ENCODE data around the gene BLOC1S5.

BLOC1S5 gene

DNA sequence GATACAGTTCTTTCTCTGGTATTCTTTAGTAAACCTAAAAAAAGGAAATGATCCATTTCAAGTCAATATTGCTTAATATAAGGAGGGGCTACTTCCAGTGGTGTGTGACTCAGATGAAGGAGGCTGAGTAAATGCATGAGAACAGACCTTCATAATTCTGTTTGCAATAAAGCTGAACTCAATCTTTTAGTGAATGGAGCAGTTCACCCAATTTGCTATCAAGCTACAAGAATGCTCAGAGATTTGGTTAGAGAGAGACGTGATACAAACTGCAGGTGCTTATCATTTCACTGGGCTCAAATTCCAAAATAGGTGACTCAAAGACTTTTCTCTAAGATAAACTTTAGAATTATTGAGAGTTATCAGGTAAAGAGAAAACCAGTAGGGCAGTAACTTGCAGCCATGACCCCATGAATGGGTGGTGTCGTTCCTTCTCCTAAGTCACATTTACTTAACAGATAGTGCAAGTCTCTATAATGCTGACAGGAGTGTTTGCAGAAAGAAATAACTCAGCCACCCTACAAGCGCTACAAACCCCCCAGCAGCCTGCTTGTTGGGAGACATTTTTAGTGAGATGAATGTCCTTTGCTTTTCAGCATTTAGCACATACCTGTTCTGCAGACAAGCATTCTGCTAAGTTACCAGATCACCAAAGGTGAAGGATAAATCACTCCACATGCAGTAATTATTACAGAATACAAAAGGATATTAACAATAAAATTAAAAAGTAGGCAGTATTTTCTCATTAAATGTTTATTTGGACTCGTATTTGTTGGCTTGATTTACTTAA, 16.4 kb upstream of the BLOC1S5 start:
- 100% methylated on average over 1 of the region's 4 CpGs; no CpG with 5 or more reads in 1 of the 2 experiments for WGBS, 2 experiments (ENCODE audit: insufficient coverage in 2 of 2)
- H3K4me1 ChIP-seq (ENCODE audit: control insufficient read depth, insufficient read depth, low read length, poor library complexity, severe bottlenecking) = peaks cover 16% of the 10 kb centered on the region
- H3K4me3 ChIP-seq (ENCODE audit: extremely low read depth, insufficient read depth, low read length, poor library complexity, severe bottlenecking) = no peak overlapping the region
- H3K36me3 ChIP-seq (ENCODE audit: control insufficient read depth, insufficient read depth, low read length) = peaks cover 24% of the 10 kb centered on the region
- no peak overlapping the region for H3K27ac ChIP-seq (ENCODE audit: low read depth, low read length, severe bottlenecking)
- H3K9me3 ChIP-seq (ENCODE audit: control insufficient read depth, low read length) = no peaks in the 10 kb centered on the region

- H3K27ac ChIP-seq (ENCODE audit: low read depth, low read length, severe bottlenecking) = no peak overlapping the region
- WGBS, 2 experiments (ENCODE audit: insufficient coverage in 2 of 2) = 94 to 100% methylated on average over 1 to 2 of the region's 2 CpGs
- no peaks in the 10 kb centered on the region for H3K9me3 ChIP-seq (ENCODE audit: control insufficient read depth, low read length)
- H3K4me1 ChIP-seq (ENCODE audit: control insufficient read depth, insufficient read depth, low read length, poor library complexity, severe bottlenecking) = peaks cover 8% of the 10 kb centered on the region
- H3K4me3 ChIP-seq (ENCODE audit: extremely low read depth, insufficient read depth, low read length, poor library complexity, severe bottlenecking) = no peak overlapping the region
- peaks cover 18% of the 10 kb centered on the region for H3K36me3 ChIP-seq (ENCODE audit: control insufficient read depth, insufficient read depth, low read length)
Measured at GRCh38 chr6:8079126-8079525, 14.9 kb upstream of the BLOC1S5 start.

- Histone ChIP-seq H3K27ac (ENCODE audit: low read depth, low read length, severe bottlenecking) (no peak overlapping the region), H3K36me3 (ENCODE audit: control insufficient read depth, insufficient read depth, low read length) (peaks cover 18% of the 10 kb centered on the region), H3K4me1 (ENCODE audit: control insufficient read depth, insufficient read depth, low read length, poor library complexity, severe bottlenecking) (peaks cover 3% of the 10 kb centered on the region), H3K4me3 (ENCODE audit: extremely low read depth, insufficient read depth, low read length, poor library complexity, severe bottlenecking) (no peak overlapping the region), H3K9me3 (ENCODE audit: control insufficient read depth, low read length) (no peaks in the 10 kb centered on the region)
- WGBS, 2 experiments (ENCODE audit: insufficient coverage in 2 of 2) = no CpG with 5 or more reads among the region's 2 CpGs
Measured at GRCh38 chr6:8077991-8078390, 13.8 kb upstream of the BLOC1S5 start.

DNA sequence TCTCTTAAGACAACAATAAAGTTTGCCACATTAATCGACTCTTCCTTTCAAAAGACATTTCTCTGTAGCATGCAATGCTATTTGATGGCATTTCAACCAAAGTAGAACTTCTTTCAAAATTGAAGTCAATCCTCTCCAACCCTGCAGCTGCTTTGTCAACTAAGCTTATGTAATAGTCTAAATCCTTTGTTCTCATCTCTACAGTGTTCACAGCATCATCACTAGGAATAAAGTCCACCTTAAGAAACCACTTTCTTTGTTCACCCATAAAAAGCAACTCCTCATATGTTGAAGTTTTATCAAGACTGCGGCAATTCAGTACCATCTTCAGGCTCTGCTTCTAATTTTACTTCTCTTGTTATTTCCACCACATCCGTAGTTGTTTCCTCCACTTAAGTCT, 11.5 kb upstream of the BLOC1S5 start:
- 89 to 91% methylated on average over 3 of the region's 3 CpGs for WGBS, 2 experiments (ENCODE audit: insufficient coverage in 2 of 2)
- Histone ChIP-seq H3K27ac (ENCODE audit: low read depth, low read length, severe bottlenecking) (no peak overlapping the region), H3K4me1 (ENCODE audit: control insufficient read depth, insufficient read depth, low read length, poor library complexity, severe bottlenecking) (no peaks in the 10 kb centered on the region)

DNA sequence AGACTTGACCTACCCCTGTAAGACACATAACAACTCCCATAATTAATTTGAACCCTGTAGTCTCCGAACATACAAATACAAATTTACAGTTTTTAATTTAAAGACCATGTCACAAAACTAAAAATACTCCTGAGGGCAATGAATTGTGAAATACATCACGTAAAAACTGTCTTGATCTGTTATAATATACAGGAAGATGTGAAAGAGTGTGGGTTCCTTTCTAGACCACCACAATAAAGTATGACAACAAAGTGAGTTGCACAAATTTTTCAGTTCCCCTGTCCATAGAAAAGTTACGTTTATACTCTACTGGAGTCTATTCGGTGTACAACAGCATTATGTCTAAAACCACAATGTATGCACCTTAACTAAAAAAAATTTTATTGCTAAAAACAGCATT, 11.0 kb upstream of the BLOC1S5 start:
- Histone ChIP-seq H3K9me3 (ENCODE audit: control insufficient read depth, low read length) (no peaks in the 10 kb centered on the region), H3K36me3 (ENCODE audit: control insufficient read depth, insufficient read depth, low read length) (peaks cover 7% of the 10 kb centered on the region), H3K4me3 (ENCODE audit: extremely low read depth, insufficient read depth, low read length, poor library complexity, severe bottlenecking) (no peak overlapping the region), H3K4me1 (ENCODE audit: control insufficient read depth, insufficient read depth, low read length, poor library complexity, severe bottlenecking) (no peaks in the 10 kb centered on the region), H3K27ac (ENCODE audit: low read depth, low read length, severe bottlenecking) (no peak overlapping the region)
- WGBS, 2 experiments (ENCODE audit: insufficient coverage in 2 of 2) = 100% methylated on average over 1 to 2 of the region's 4 CpGs

More for the DNA sequence above, 11.5 kb upstream of the BLOC1S5 start:
- no peak overlapping the region for H3K4me3 ChIP-seq (ENCODE audit: extremely low read depth, insufficient read depth, low read length, poor library complexity, severe bottlenecking)
- peaks cover 12% of the 10 kb centered on the region for H3K36me3 ChIP-seq (ENCODE audit: control insufficient read depth, insufficient read depth, low read length)
- H3K9me3 ChIP-seq (ENCODE audit: control insufficient read depth, low read length) = no peaks in the 10 kb centered on the region

DNA sequence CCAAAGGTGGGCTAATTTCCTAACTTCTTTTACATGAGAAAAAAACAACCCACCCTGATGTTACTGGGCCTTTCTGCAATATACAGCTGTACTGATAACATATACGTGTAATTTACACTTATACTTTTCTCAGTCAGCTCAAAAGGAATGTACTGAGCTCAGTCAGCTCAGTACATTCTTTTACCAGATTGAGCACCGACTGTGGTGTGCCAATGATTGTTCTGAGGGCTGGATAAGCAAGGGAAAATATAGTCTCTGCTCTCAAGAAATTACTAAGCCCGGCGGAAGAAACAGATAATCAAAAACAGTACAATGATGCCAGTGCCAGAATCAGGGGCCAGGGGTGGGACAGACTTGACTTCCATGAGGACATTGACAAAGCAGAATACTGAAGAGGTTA, 10.0 kb upstream of the BLOC1S5 start:
- no peaks in the 10 kb centered on the region for H3K4me1 ChIP-seq (ENCODE audit: control insufficient read depth, insufficient read depth, low read length, poor library complexity, severe bottlenecking)
- H3K36me3 ChIP-seq (ENCODE audit: control insufficient read depth, insufficient read depth, low read length) = peaks cover 4% of the 10 kb centered on the region
- H3K27ac ChIP-seq (ENCODE audit: low read depth, low read length, severe bottlenecking) = no peak overlapping the region
- WGBS, 2 experiments (ENCODE audit: insufficient coverage in 2 of 2) = 93 to 95% methylated on average over 3 to 4 of the region's 4 CpGs
- H3K9me3 ChIP-seq (ENCODE audit: control insufficient read depth, low read length) = no peaks in the 10 kb centered on the region
- no peak overlapping the region for H3K4me3 ChIP-seq (ENCODE audit: extremely low read depth, insufficient read depth, low read length, poor library complexity, severe bottlenecking)

- Histone ChIP-seq H3K27ac (ENCODE audit: low read depth, low read length, severe bottlenecking) (no peak overlapping the region), H3K9me3 (ENCODE audit: control insufficient read depth, low read length) (no peaks in the 10 kb centered on the region), H3K4me1 (ENCODE audit: control insufficient read depth, insufficient read depth, low read length, poor library complexity, severe bottlenecking) (no peaks in the 10 kb centered on the region), H3K4me3 (ENCODE audit: extremely low read depth, insufficient read depth, low read length, poor library complexity, severe bottlenecking) (no peak overlapping the region), H3K36me3 (ENCODE audit: control insufficient read depth, insufficient read depth, low read length) (peaks cover 4% of the 10 kb centered on the region)
- WGBS, 2 experiments (ENCODE audit: insufficient coverage in 2 of 2) = 67% methylated on average over 2 of the region's 3 CpGs; no CpG with 5 or more reads in 1 of the 2 experiments
Measured at GRCh38 chr6:8073758-8074157, 9.6 kb upstream of the BLOC1S5 start.

DNA sequence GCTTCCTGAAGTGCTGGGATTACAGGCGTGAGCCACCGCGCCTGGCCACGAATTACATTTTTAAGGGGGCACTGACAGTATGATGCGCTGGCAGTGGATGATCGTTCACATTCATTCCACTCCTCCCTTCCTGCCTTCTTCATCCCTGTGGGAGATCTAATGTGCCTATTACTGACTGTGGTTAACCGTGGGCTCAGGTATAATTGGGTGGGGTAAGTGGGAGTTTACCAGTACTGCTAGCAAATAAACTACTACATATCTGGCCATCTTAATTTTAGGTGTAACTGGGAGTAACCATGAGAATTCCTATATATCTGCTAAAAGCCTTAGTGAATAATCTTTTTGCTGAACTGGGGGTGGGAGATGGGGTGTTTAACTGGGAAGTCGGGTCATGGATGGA, 6.5 kb upstream of the BLOC1S5 start:
- no peaks in the 10 kb centered on the region for H3K4me1 ChIP-seq (ENCODE audit: control insufficient read depth, insufficient read depth, low read length, poor library complexity, severe bottlenecking)
- H3K9me3 ChIP-seq (ENCODE audit: control insufficient read depth, low read length) = no peaks in the 10 kb centered on the region
- H3K36me3 ChIP-seq (ENCODE audit: control insufficient read depth, insufficient read depth, low read length) = no peaks in the 10 kb centered on the region
- H3K4me3 ChIP-seq (ENCODE audit: extremely low read depth, insufficient read depth, low read length, poor library complexity, severe bottlenecking) = no peak overlapping the region
- no peak overlapping the region for H3K27ac ChIP-seq (ENCODE audit: low read depth, low read length, severe bottlenecking)
- WGBS, 2 experiments (ENCODE audit: insufficient coverage in 2 of 2) = 96 to 100% methylated on average over 4 of the region's 8 CpGs

- Histone ChIP-seq H3K4me3 (ENCODE audit: extremely low read depth, insufficient read depth, low read length, poor library complexity, severe bottlenecking) (no peak overlapping the region), H3K4me1 (ENCODE audit: control insufficient read depth, insufficient read depth, low read length, poor library complexity, severe bottlenecking) (no peaks in the 10 kb centered on the region), H3K36me3 (ENCODE audit: control insufficient read depth, insufficient read depth, low read length) (no peaks in the 10 kb centered on the region), H3K9me3 (ENCODE audit: control insufficient read depth, low read length) (no peaks in the 10 kb centered on the region), H3K27ac (ENCODE audit: low read depth, low read length, severe bottlenecking) (no peak overlapping the region)
- no CpG with 5 or more reads among the region's 3 CpGs for WGBS, 2 experiments (ENCODE audit: insufficient coverage in 2 of 2)
Measured at GRCh38 chr6:8069631-8070284, 5.6 kb upstream of the BLOC1S5 start.

GRCh38 chr6:8069151-8069550, 5.0 kb upstream of the BLOC1S5 start:
- H3K4me1 ChIP-seq (ENCODE audit: control insufficient read depth, insufficient read depth, low read length, poor library complexity, severe bottlenecking) = no peaks in the 10 kb centered on the region
- no peaks in the 10 kb centered on the region for H3K9me3 ChIP-seq (ENCODE audit: control insufficient read depth, low read length)
- H3K27ac ChIP-seq (ENCODE audit: low read depth, low read length, severe bottlenecking) = no peak overlapping the region
- 89 to 96% methylated on average over 3 of the region's 4 CpGs for WGBS, 2 experiments (ENCODE audit: insufficient coverage in 2 of 2)
- no peak overlapping the region for H3K4me3 ChIP-seq (ENCODE audit: extremely low read depth, insufficient read depth, low read length, poor library complexity, severe bottlenecking)
- no peaks in the 10 kb centered on the region for H3K36me3 ChIP-seq (ENCODE audit: control insufficient read depth, insufficient read depth, low read length)

GRCh38 chr6:8066108-8066507, 1.9 kb upstream of the BLOC1S5 start:
- no peaks in the 10 kb centered on the region for H3K4me1 ChIP-seq (ENCODE audit: control insufficient read depth, insufficient read depth, low read length, poor library complexity, severe bottlenecking)
- 85 to 87% methylated on average over 4 of the region's 4 CpGs for WGBS, 2 experiments (ENCODE audit: insufficient coverage in 2 of 2)
- H3K4me3 ChIP-seq (ENCODE audit: extremely low read depth, insufficient read depth, low read length, poor library complexity, severe bottlenecking) = no peak overlapping the region
- H3K36me3 ChIP-seq (ENCODE audit: control insufficient read depth, insufficient read depth, low read length) = peaks cover 10% of the 10 kb centered on the region
- no peak overlapping the region for H3K27ac ChIP-seq (ENCODE audit: low read depth, low read length, severe bottlenecking)
- H3K9me3 ChIP-seq (ENCODE audit: control insufficient read depth, low read length) = no peaks in the 10 kb centered on the region

Measured in mesodermal cell (in vitro differentiated cells).